ENCODE data around the gene FSD1.

DNA sequence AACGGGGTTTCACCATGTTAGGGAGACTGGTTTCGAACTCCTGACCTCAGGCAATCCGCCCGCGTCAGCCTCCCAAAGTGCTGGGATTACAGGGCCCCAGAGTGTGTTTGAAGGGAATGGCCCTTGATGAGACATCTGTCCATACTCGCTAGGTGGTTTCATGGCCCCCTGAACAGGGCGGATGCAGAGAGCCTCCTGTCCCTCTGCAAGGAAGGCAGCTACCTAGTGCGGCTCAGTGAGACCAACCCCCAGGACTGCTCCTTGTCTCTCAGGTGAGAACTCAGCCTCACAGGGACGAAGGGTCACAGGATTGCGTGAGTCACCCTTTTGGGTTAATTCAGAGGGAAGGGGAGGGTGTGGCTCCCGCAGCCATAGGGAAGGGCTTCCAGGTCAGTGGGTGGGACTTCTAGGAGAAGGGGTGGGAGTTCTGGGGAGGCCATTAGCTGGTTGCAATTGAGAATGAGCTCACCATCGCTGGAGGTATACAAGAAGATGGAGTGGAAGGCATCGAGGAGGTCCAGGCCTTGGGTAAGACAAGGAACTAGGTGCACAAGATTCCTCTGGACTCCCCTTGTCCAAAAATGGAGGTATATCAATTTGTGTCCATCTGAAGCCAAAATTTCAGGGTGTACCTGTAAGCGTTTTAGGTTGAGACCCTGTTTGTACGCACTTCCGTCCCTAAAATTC lies 16.2 kb upstream of the FSD1 start:
- TF ChIP-seq, protein P1, sequence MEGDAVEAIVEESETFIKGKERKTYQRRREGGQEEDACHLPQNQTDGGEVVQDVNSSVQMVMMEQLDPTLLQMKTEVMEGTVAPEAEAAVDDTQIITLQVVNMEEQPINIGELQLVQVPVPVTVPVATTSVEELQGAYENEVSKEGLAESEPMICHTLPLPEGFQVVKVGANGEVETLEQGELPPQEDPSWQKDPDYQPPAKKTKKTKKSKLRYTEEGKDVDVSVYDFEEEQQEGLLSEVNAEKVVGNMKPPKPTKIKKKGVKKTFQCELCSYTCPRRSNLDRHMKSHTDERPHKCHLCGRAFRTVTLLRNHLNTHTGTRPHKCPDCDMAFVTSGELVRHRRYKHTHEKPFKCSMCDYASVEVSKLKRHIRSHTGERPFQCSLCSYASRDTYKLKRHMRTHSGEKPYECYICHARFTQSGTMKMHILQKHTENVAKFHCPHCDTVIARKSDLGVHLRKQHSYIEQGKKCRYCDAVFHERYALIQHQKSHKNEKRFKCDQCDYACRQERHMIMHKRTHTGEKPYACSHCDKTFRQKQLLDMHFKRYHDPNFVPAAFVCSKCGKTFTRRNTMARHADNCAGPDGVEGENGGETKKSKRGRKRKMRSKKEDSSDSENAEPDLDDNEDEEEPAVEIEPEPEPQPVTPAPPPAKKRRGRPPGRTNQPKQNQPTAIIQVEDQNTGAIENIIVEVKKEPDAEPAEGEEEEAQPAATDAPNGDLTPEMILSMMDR (IDR thresholded peaks at IDR 0.05) = no peak
- TF ChIP-seq EZH2 (IDR thresholded peaks at IDR 0.05) (no peak), EZH2phosphoT487 (IDR thresholded peaks at IDR 0.05) (no peak)
